Measurements from ENCODE around the gene PTPRT.

Gene PTPRT

GRCh38 chr20:42134265-42135098 is 1055.2 kb downstream of the PTPRT start:
- H3K4me1 ChIP-seq (ENCODE audit: insufficient read depth, low read length): no peaks in the 10 kb centered on the region
- H3K9me3 ChIP-seq (ENCODE audit: control insufficient read depth, insufficient read depth, low read length): no peaks in the 10 kb centered on the region
- H3K9ac ChIP-seq (ENCODE audit: low read depth, low read length): no peak overlapping the region
- H3K36me3 ChIP-seq (ENCODE audit: insufficient read depth, low read length): no peaks in the 10 kb centered on the region

- no peak overlapping the region for H3K9ac ChIP-seq (ENCODE audit: low read depth, low read length)
- H3K4me1 ChIP-seq (ENCODE audit: insufficient read depth, low read length): no peaks in the 10 kb centered on the region
- no peaks in the 10 kb centered on the region for H3K36me3 ChIP-seq (ENCODE audit: insufficient read depth, low read length)
- H3K9me3 ChIP-seq (ENCODE audit: control insufficient read depth, insufficient read depth, low read length): no peaks in the 10 kb centered on the region
Observed at GRCh38 chr20:42130810-42131596, 1058.7 kb downstream of the PTPRT start.

- Histone ChIP-seq H3K36me3 (ENCODE audit: insufficient read depth, low read length) (no peaks in the 10 kb centered on the region), H3K9me3 (ENCODE audit: control insufficient read depth, insufficient read depth, low read length) (no peaks in the 10 kb centered on the region), H3K9ac (ENCODE audit: low read depth, low read length) (no peak overlapping the region), H3K4me1 (ENCODE audit: insufficient read depth, low read length) (peaks cover 5% of the 10 kb centered on the region; the same call in 1 of the 2 replicates)
Observed at GRCh38 chr20:42125426-42125825, 1064.3 kb downstream of the PTPRT start.

- Histone ChIP-seq H3K4me1 (ENCODE audit: insufficient read depth, low read length) (peaks cover 5% of the 10 kb centered on the region; the same call in 1 of the 2 replicates), H3K9ac (ENCODE audit: low read depth, low read length) (no peak overlapping the region), H3K36me3 (ENCODE audit: insufficient read depth, low read length) (no peaks in the 10 kb centered on the region), H3K9me3 (ENCODE audit: control insufficient read depth, insufficient read depth, low read length) (no peaks in the 10 kb centered on the region)
Observed at GRCh38 chr20:42123981-42124473, 1065.7 kb downstream of the PTPRT start.

GRCh38 chr20:42118409-42119125 is 1071.1 kb downstream of the PTPRT start:
- peaks cover 5% of the 10 kb centered on the region; the same call in 1 of the 2 replicates for H3K4me1 ChIP-seq (ENCODE audit: insufficient read depth, low read length)
- no peaks in the 10 kb centered on the region for H3K9me3 ChIP-seq (ENCODE audit: control insufficient read depth, insufficient read depth, low read length)
- no peak overlapping the region for H3K9ac ChIP-seq (ENCODE audit: low read depth, low read length)
- H3K36me3 ChIP-seq (ENCODE audit: insufficient read depth, low read length): no peaks in the 10 kb centered on the region

GRCh38 chr20:42118001-42118400 is 1071.7 kb downstream of the PTPRT start:
- no peaks in the 10 kb centered on the region for H3K36me3 ChIP-seq (ENCODE audit: insufficient read depth, low read length)
- peaks cover 5% of the 10 kb centered on the region; the same call in 1 of the 2 replicates for H3K4me1 ChIP-seq (ENCODE audit: insufficient read depth, low read length)
- no peaks in the 10 kb centered on the region; the same call in 1 of the 2 replicates for H3K9me3 ChIP-seq (ENCODE audit: control insufficient read depth, insufficient read depth, low read length)
- no peak overlapping the region for H3K9ac ChIP-seq (ENCODE audit: low read depth, low read length)

GRCh38 chr20:42113236-42113635 is 1076.5 kb downstream of the PTPRT start:
- Histone ChIP-seq H3K9me3 (ENCODE audit: control insufficient read depth, insufficient read depth, low read length) (no peaks in the 10 kb centered on the region; the same call in 1 of the 2 replicates), H3K9ac (ENCODE audit: low read depth, low read length) (no peak overlapping the region), H3K4me1 (ENCODE audit: insufficient read depth, low read length) (no peaks in the 10 kb centered on the region), H3K36me3 (ENCODE audit: insufficient read depth, low read length) (no peaks in the 10 kb centered on the region)

- no peaks in the 10 kb centered on the region for H3K4me1 ChIP-seq (ENCODE audit: insufficient read depth, low read length)
- H3K9ac ChIP-seq (ENCODE audit: low read depth, low read length): no peak overlapping the region
- no peaks in the 10 kb centered on the region for H3K36me3 ChIP-seq (ENCODE audit: insufficient read depth, low read length)
- no peaks in the 10 kb centered on the region; the same call in 1 of the 2 replicates for H3K9me3 ChIP-seq (ENCODE audit: control insufficient read depth, insufficient read depth, low read length)
Observed at GRCh38 chr20:42112161-42112560, 1077.5 kb downstream of the PTPRT start.

GRCh38 chr20:42111349-42111748 is 1078.4 kb downstream of the PTPRT start:
- H3K4me1 ChIP-seq (ENCODE audit: insufficient read depth, low read length): no peaks in the 10 kb centered on the region
- no peaks in the 10 kb centered on the region; the same call in 1 of the 2 replicates for H3K9me3 ChIP-seq (ENCODE audit: control insufficient read depth, insufficient read depth, low read length)
- H3K36me3 ChIP-seq (ENCODE audit: insufficient read depth, low read length): no peaks in the 10 kb centered on the region
- H3K9ac ChIP-seq (ENCODE audit: low read depth, low read length): no peak overlapping the region

GRCh38 chr20:42110301-42110700 is 1079.4 kb downstream of the PTPRT start:
- Histone ChIP-seq H3K9ac (ENCODE audit: low read depth, low read length) (no peak overlapping the region), H3K36me3 (ENCODE audit: insufficient read depth, low read length) (no peaks in the 10 kb centered on the region)

GRCh38 chr20:42102000-42102399 is 1087.7 kb downstream of the PTPRT start:
- Histone ChIP-seq H3K9ac (ENCODE audit: low read depth, low read length) (no peak overlapping the region), H3K9me3 (ENCODE audit: control insufficient read depth, insufficient read depth, low read length) (no peaks in the 10 kb centered on the region), H3K36me3 (ENCODE audit: insufficient read depth, low read length) (no peaks in the 10 kb centered on the region), H3K4me1 (ENCODE audit: insufficient read depth, low read length) (no peaks in the 10 kb centered on the region)

More at GRCh38 chr20:42110301-42110700, 1079.4 kb downstream of the PTPRT start:
- H3K4me1 ChIP-seq (ENCODE audit: insufficient read depth, low read length): no peaks in the 10 kb centered on the region
- no peaks in the 10 kb centered on the region; the same call in 1 of the 2 replicates for H3K9me3 ChIP-seq (ENCODE audit: control insufficient read depth, insufficient read depth, low read length)

GRCh38 chr20:42100137-42100704 is 1089.5 kb downstream of the PTPRT start:
- no peaks in the 10 kb centered on the region for H3K9me3 ChIP-seq (ENCODE audit: control insufficient read depth, insufficient read depth, low read length)
- H3K4me1 ChIP-seq (ENCODE audit: insufficient read depth, low read length): no peaks in the 10 kb centered on the region
- no peaks in the 10 kb centered on the region for H3K36me3 ChIP-seq (ENCODE audit: insufficient read depth, low read length)
- H3K9ac ChIP-seq (ENCODE audit: low read depth, low read length): no peak overlapping the region

- Histone ChIP-seq H3K36me3 (ENCODE audit: insufficient read depth, low read length) (no peaks in the 10 kb centered on the region), H3K9ac (ENCODE audit: low read depth, low read length) (no peak overlapping the region), H3K9me3 (ENCODE audit: control insufficient read depth, insufficient read depth, low read length) (no peaks in the 10 kb centered on the region), H3K4me1 (ENCODE audit: insufficient read depth, low read length) (no peaks in the 10 kb centered on the region)
Observed at GRCh38 chr20:42099101-42099500, 1090.6 kb downstream of the PTPRT start.

GRCh38 chr20:42098418-42098817 is 1091.3 kb downstream of the PTPRT start:
- no peaks in the 10 kb centered on the region for H3K9me3 ChIP-seq (ENCODE audit: control insufficient read depth, insufficient read depth, low read length)
- no peak overlapping the region for H3K9ac ChIP-seq (ENCODE audit: low read depth, low read length)
- H3K36me3 ChIP-seq (ENCODE audit: insufficient read depth, low read length): no peaks in the 10 kb centered on the region
- H3K4me1 ChIP-seq (ENCODE audit: insufficient read depth, low read length): no peaks in the 10 kb centered on the region

Measured in ES-I3 (cell line).